HUDEP-2 (cell line): ENCODE measurements around the gene CERS1.

Experiments used
- DNase-seq, 76 experiments: peaks; one replicate each; lab custom pipeline; 2025; ENCODE audit not compliant: unreplicated experiment in 76 of 76; lab: John Stamatoyannopoulos, UW

Gene CERS1

DNA sequence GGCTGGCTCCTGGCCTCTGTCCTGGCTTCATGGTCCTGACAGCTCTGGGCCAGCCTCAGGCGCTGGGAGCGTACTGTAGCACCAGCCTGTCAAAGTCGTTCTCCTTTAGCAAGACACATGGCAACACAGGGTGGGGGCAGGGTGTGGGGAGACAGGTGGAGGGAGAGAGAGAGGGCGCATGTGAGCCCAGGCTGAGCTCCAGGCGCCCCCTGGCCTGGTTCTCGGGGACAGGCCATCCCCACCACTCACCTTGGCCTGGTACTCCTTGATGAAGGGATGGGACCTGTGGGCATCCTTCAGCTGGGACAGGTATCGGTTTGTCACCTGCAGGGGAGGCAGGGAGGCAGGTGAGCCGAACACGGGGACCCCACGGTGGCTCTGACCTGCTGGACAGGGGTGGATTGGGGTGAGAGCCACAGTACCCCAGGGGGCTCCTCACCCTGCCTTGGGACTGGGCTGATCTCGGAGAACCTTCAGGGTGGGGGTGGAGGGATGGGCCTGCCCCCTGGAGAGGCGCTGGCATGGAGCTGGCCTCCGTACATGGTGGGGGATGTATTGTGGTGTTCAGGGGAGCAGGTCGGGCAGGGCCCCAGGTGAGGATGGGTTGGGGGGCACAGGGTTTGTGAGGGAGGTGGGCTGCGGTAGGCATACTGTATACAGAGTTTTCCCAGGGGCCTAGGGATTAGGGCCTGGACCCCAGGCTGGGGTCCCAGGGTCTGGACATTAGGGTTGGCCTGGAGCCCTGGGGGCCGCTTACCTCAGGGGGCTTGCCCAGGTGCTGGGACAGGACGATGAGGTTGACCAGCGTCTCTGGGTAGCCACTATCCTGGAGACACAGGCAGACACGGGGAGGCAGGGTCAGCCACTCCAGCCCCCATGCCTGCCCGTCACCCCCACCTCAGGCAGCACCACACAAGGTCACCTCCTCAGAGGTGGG lies 3.9 kb upstream of the CERS1 start:
- DNase-seq, result no peak

DNA sequence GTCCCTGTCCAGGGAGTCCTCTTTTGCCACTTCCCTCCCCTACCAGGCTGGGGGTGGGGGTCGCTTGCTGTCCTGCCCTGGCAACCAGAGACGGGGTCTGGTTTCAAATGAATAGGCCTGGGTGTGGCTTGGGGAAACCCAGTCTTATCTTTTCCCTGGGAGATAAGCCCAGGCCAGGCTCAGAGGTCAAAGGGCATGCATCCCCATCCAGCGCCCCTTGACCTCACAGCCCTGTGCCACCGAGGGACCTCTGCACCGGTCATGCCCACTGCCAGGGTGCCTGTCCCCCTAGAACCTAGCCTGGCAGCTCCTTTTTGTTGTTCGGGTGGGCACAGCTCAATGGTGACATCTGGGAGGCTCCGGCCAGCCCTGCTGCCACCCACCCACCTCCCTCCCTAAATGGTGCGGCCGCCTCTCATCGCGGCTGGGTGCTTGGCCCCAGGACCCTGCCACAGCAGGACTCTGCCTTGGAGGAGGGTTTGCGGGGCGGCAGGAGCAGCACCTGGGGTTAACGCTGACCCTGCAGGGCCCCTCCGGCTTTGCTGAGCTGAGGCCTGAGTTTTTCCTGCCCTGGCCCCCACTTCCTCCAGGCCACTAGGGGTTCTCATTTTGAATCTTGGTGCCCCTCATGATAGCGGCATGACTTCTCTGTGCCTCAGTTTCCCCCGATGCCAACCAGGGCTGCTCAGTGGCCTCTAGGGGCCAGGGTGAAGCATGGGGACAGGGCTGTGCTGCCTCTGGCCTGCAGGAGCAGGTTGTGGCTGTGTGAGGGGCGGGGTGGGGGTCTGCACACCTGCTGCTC lies 2.9 kb upstream of the CERS1 start:
- peak in 1 of 76 experiments; percentile 14 for DNase-seq

DNA sequence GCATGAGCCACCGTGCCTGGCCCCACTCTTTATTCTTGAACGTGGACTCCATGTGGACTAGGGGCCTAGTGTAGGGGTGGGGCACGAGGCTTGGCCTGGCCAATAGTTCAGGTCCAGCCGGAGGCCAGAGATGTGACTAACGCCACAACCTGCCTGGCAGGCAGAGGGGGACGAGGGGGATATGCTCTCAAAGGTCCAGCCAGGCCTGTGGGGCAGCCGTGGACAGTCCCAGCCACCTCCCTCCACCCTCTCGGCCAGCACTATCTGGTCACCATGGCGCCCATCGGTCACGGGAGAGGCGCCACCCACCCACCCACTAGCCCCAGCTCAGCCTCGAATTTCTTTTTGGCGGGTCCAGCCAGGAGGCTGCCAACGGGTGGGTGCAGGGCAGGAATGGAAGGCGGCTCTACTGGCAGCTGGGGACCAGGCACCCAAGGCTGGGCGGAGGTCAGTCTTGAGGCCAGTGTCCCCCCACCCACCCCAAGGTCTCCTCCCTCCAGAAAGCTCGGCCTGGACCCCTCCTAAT lies 2.2 kb upstream of the CERS1 start:
- peak in 18 of 76 experiments; percentile 12 to 50 (median 24) for DNase-seq

GRCh38 chr19:18897094-18898029 lies 1.4 kb upstream of the CERS1 start:
- no peak for DNase-seq

DNA sequence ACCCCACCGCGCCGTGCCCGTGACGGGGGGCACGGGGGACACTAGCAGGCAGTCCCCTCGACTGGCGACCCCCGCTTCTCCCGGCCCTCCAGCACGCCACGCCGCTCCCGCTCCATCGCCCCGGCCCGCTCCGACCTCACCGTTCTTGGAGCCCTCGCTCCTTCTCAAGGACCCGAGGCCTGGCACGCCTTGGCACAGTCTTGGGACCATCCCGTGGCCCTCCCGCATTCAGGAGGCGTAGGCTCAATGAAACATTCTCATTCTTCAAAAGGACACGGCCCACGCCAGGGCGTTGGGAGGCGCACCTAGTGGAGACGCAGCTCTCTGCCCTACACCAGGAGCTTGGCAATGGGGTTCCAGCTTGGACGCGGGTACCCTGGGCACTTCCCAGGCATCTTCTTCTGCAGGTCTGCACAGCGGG lies 473 bp upstream of the CERS1 start:
- peak in 4 of 76 experiments; percentile 3 to 31 (median 16) for DNase-seq

DNA sequence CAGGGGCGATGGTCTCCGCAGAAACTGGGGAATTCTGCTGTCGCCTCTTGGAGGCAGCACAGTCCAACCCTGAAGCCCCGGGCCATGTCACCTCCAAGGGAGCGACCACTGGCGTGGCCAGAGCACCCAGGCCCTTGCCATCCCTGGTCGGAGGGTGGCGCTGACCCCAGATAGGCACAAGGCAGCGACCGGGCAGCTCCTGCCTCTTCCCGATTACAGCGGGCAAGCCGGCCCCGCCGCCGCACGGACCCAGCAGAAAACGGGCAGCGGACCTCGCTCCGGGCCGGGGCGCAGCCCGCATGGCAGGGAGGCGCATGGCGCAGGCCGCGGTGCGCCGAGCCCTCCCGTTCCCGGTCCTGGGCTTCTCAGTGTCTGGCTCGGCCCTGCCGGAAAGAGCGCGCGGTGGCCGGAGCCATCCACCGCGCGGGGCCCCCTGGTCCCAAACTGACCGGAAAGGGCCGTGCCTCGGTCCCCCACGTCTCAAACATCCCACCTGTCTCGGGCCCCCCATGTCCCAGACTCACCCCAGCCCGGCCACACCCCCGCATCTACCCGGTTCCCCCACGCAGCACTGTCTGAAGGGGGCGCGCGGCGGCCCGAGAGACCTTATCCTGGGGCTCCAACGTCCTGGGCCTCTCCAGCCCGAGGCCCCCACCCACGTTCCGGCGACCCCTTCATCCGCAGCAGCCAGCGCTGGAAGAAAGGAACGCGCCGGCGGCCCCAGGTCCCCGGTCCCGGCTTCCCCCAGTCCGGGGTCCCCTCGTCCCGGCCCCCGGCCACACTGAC lies 727 bp downstream of the CERS1 start:
- peak in 51 of 76 experiments; percentile 10 to 67 (median 42) for DNase-seq

DNA sequence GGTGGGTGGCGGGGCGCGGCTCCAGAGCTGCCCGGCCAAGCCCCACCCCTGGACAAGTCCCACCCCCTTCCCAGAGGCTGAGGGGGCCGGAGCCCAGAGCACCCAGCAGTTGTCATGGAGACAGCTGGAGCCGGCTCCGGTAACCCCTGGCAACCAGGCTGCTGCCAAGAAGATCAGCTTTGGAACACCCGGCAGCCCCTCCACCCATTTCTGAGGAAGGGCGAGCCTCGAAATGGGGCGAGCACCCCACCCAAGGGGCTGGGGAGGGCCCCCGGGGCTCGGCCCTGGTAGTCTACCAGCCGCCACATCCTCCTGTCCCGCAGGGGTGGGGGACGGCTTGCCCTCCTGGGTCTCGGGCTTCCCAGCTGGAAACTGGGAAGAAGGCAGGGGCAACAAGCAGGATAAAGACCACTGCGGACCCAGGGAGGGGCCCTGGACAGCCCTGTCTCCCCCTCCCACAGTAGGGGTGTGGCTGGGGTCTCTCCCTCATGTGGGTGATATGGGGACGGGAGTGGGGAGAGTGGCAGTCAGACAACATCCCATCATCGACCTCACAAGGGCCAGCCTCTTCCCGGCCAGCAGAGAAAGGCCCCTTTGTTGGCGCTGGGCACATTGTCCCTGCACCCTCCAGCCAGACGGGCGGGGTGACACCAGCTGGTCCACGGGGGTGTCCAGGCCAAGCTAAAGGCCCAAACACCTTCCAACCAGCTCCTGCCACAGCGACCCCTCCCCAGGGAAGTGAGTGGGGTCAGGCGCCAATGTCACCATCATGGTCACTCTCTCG lies 1.5 kb downstream of the CERS1 start:
- peak in 26 of 76 experiments; percentile 6 to 50 (median 21) for DNase-seq

DNA sequence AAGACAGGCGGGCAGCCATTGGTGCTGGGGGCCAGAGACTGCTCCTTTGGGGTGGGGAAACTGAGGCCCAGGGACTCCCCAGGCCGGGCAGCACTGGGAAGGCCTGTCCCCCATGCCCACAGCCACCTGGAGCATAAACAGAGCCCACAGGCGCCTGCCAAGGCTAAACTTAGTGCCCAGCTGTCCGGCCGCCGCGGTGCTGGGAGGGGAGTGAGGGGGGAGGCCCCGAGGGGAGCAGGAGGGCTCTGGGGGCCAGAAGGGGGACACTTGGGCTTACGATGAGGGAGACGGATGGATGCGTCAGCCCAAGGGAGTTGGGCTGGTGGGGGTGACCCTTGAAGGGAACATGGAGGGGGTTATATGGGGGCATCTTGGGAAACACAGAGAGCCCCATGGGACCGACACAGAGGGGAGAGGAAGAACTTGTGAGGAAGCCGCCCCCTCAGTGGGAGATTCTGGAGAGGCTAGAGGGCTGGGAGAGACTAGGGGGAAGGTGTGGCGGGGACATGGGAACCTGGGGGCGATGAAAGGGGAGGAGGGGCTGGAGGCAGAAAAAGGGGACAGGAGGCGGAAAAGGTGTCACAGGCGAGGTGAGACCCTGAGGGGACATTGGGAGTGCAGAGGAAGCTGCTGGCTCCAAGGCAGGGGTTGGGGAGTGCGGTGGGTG lies 2.2 kb downstream of the CERS1 start:
- no peak for DNase-seq

- no peak for DNase-seq
Observed at GRCh38 chr19:18889949-18890745, 5.8 kb downstream of the CERS1 start.

DNA sequence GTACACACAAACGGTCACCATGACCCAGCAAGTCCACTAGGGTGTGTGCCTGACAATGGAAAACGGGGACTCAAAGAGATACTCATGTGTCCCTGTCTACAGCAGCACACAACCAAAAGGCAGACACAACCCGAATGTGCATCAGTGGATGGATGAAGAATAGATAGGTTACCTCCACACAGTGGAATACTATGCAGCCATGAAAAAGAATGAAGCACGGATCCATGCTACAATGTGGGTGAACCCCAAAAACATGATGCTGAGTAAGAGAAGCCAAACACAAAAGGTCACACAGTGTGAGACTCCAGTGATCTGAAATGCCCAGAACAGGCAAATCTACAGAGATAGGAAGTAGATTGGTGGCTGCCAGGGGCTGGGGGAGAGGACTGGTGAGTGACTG lies 9.0 kb downstream of the CERS1 start:
- no peak for DNase-seq

DNA sequence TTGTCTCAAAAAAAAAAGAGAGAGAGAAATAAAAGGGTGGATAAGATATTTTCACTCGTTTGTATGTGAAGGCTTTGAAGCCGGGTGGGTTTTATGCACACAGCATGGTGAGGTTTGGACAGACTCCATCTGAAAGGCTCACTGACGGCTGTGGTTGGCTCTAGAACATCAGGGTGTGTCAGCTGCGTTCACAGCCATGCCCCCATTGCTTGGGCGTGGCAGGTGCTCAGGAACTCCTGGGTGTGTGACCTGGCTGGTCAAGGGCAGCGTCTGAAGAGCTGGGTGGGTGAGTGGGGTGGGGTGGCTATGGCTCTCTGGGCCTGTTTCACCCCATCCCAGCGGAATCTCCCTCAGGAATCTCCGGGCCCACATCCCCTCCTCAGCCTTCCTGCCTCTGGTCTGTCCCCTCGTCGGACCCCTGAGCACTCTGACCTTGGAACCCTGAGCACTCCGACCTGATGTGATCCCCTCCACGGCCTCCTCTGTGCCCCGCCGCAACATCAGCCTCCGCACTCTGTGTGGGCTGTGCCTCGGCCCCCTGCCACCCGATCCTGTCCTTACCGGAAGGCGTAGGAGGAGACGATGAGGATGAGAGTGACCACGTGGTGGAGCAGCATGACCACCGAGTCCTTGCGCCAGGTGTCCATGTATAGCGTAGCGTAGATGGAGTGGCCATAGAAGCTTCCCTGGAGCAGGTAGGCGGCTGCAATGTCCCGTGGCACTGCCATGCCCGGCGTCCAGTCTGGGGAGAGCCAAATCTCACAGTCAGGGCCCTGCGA lies 12.2 kb downstream of the CERS1 start:
- DNase-seq, result peak in 51 of 76 experiments; percentile 12 to 66 (median 41)

GRCh38 chr19:18881491-18881890 lies 14.5 kb downstream of the CERS1 start:
- DNase-seq, result no peak

DNA sequence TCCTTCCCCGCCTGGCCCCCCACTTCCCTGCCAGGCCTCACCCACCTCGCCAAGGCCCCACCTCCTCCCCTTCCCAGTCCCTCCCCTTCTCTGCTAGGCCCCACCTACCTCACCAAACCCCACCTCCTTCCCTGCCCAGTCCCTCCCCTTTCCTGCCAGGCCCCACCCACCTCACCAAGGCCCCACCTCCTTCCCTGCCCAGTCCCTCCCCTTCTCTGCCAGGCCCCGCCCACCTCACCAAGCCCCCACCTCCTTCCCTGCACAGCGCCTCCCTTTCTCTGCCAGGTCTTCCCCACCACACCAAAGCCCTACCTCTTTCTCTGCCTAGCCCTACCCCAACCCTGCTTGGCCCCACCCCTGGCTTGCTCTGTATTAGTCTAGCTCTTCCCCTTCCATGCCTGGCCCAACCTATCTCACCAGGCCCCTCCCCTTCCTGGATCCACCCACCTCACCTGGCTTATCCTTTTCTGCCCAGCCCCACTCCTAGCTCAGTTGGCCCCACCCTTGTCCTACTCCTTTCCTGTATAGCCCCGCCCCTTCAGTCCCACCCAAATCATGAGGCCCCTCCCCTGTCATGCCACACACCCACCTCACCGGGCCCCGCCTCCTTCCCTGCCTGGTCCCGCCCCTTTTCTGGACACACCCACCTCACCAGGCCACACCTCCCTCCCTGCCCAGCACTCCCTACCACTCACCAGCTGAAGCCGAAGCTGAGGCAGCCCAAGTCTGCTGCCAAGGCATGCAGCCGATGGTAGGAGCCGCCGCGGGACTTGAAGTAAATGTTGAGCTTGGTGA lies 16.2 kb downstream of the CERS1 start:
- peak in 69 of 76 experiments; percentile 32 to 90 (median 74) for DNase-seq

GRCh38 chr19:18878858-18879578 lies 16.9 kb downstream of the CERS1 start:
- peak in 1 of 76 experiments; percentile 12 for DNase-seq
